HepG2 (cell line): ENCODE results near the gene RSBN1. TPM values are rescaled to one million over a fixed set of nuclear protein-coding genes. Genes with fewer than 3 reads are reported as not detected.

Source experiments
- ATAC-seq: fragments of 200-7000 bp; cut with Tn5 transposase; 3 replicates; pipeline ENCODE4 v1.9.1; 2020; ENCODE audit warnings: mild to moderate bottlenecking, moderate library complexity
- BruUV-seq: library from RNA; stranded (reverse); fragments of 400-500 nt; replicated peaks from 2 replicates; lab custom pipeline; 2021; lab: Mats Ljungman, UMichigan
- CTCF ChIA-PET: fragments of 300-600 bp; formaldehyde crosslinking; extraction: SDS; loops from one replicate; lab custom pipeline; 2021; ENCODE audit warnings: low total read pairs, inconsistent platforms, low intra/inter-chr PET ratio; lab: Yijun Ruan, JAX
- POLR2A ChIA-PET: fragments of 350-600 bp; sonication (Branson Sonifier 250); formaldehyde crosslinking; loops from one replicate; lab custom pipeline; 2020; ENCODE audit warnings: antibody characterized with exemption, inconsistent platforms; lab: Yijun Ruan, JAX
- DNase-seq: peaks from one replicate; pipeline ENCODE4 v3.0.0-alpha.2; 2015; ENCODE audit warnings: low spot score
- FAIRE-seq: peaks from 3 replicates; lab custom pipeline; 2011; peaks lifted over from hg19 to GRCh38; lab: Jason Lieb, UNC
- H2AFZ ChIP-seq: one replicate; pipeline ENCODE4 v1.6.1; 2011; ENCODE audit warnings: low read length, inconsistent platforms
- H3K27ac ChIP-seq: fragments of 300-600 bp; 3 replicates; pipeline ENCODE4 v1.8.0; 2011; ENCODE audit warnings: mixed run types, mild to moderate bottlenecking, mixed read lengths, low read length, inconsistent platforms; ENCODE audit not compliant: insufficient read depth; ENCODE audit errors: extremely low read length
- H3K27me3 ChIP-seq, 2 experiments: fragments of 200-600 bp in 1 of 2; 2 replicates in 1 of 2; 3 replicates in 1 of 2; pipeline versions ENCODE4 v1.6.0 to v1.8.0; 2011; ENCODE audit warnings: low read length in 2 of 2, mild to moderate bottlenecking in 2 of 2, moderate library complexity in 2 of 2, inconsistent platforms in 1 of 2; ENCODE audit not compliant: insufficient read depth in 2 of 2, control insufficient read depth in 1 of 2
- H3K36me3 ChIP-seq, 2 experiments: fragments of 200-600 bp in 1 of 2; replicated peaks in 1 of 2; 2 replicates in 1 of 2; 3 replicates in 1 of 2; pipeline versions ENCODE4 v1.5.1 to v1.8.0; 2011; ENCODE audit warnings: low read length in 2 of 2, inconsistent platforms in 1 of 2; ENCODE audit not compliant: insufficient read depth in 2 of 2, control insufficient read depth in 1 of 2
- H3K4me1 ChIP-seq: 2 replicates; pipeline ENCODE4 v1.5.1; 2012; ENCODE audit warnings: low read length, inconsistent platforms; ENCODE audit not compliant: insufficient read depth
- H3K4me2 ChIP-seq: 2 replicates; pipeline ENCODE4 v1.6.0; 2011; ENCODE audit warnings: low read depth, low read length, inconsistent platforms
- H3K4me3 ChIP-seq, 3 experiments: fragments of 200-600 bp in 1 of 3; sonication (generic), shearing (Covaris generic) in 1 of 3; replicated peaks in 1 of 3; 2 replicates each; pipeline ENCODE4 v1.5.1; 2011 to 2016; ENCODE audit warnings: low read length in 3 of 3, inconsistent platforms in 2 of 3, low read depth in 2 of 3, mild to moderate bottlenecking in 2 of 3, control low read depth in 1 of 3, mixed read lengths in 1 of 3; ENCODE audit not compliant: insufficient read depth in 1 of 3
- H3K79me2 ChIP-seq: one replicate; pipeline ENCODE4 v1.6.1; 2011; ENCODE audit warnings: low read length, inconsistent platforms; ENCODE audit not compliant: insufficient read depth
- H3K9ac ChIP-seq: 2 replicates; pipeline ENCODE4 v1.6.0; 2011; ENCODE audit warnings: mild to moderate bottlenecking, low read depth, low read length, inconsistent platforms; ENCODE audit not compliant: insufficient read depth
- H3K9me3 ChIP-seq: 2 replicates; pipeline ENCODE4 v1.5.1; 2012; ENCODE audit warnings: mild to moderate bottlenecking, low read length
- H4K20me1 ChIP-seq: 2 replicates; pipeline ENCODE4 v1.6.0; 2011; ENCODE audit warnings: inconsistent platforms, mild to moderate bottlenecking, low read length, moderate library complexity; ENCODE audit not compliant: insufficient read depth
- ATF5 ChIP-seq: sonication (generic); formaldehyde crosslinking; IDR thresholded peaks from 2 replicates; pipeline ENCODE4 v1.4.0; 2020; ENCODE audit warnings: mild to moderate bottlenecking, low read depth, missing genetic modification reagents
- CCAR2 ChIP-seq: fragments of 200-400 bp; formaldehyde crosslinking; optimal IDR thresholded peaks from 2 replicates; pipeline ENCODE3; 2018; ENCODE audit warnings: low read depth, mild to moderate bottlenecking, low read length, moderate library complexity
- DNMT3B ChIP-seq: conservative IDR thresholded peaks from 2 replicates; pipeline ENCODE4 v1.6.1; 2016; ENCODE audit warnings: missing biosample characterization, control low read depth
- ETV5 ChIP-seq: IDR thresholded peaks from 2 replicates; pipeline ENCODE4 v1.6.1; 2018; ENCODE audit warnings: missing biosample characterization, missing genetic modification reagents, inconsistent platforms, borderline replicate concordance
- HMGXB4 ChIP-seq, 2 experiments: sonication (generic) in 1 of 2; formaldehyde crosslinking in 1 of 2; IDR thresholded peaks; 2 replicates each; pipeline versions ENCODE4 v1.4.0 to v1.6.1; 2018 to 2020; ENCODE audit warnings: missing genetic modification reagents in 2 of 2, borderline replicate concordance in 1 of 2, low read depth in 1 of 2, mild to moderate bottlenecking in 1 of 2, missing biosample characterization in 1 of 2
- HNF1A ChIP-seq, 2 experiments: sonication (generic) in 1 of 2; formaldehyde crosslinking in 1 of 2; IDR thresholded peaks; 2 replicates each; pipeline versions ENCODE4 v1.4.0 to v1.6.1; 2016 to 2020; ENCODE audit warnings: borderline replicate concordance in 1 of 2, low read depth in 1 of 2, mild to moderate bottlenecking in 1 of 2, missing genetic modification reagents in 1 of 2
- ISX ChIP-seq: sonication (generic); formaldehyde crosslinking; conservative IDR thresholded peaks from 2 replicates; pipeline ENCODE4 v1.5.0; 2020; ENCODE audit warnings: missing genetic modification reagents
- SKI ChIP-seq: fragments of 450-650 bp; IDR thresholded peaks from one replicate; pipeline ENCODE4 v1.6.1; 2018; ENCODE audit warnings: mild to moderate bottlenecking; ENCODE audit not compliant: partially characterized antibody
- SMARCC2 ChIP-seq: fragments of 450-650 bp; IDR thresholded peaks from 2 replicates; pipeline ENCODE4 v1.6.1; 2017; ENCODE audit warnings: antibody characterized with exemption, mild to moderate bottlenecking
- SP5 ChIP-seq: IDR thresholded peaks from 2 replicates; pipeline ENCODE4 v1.6.1; 2016; ENCODE audit warnings: low read depth, borderline replicate concordance
- SRSF9 ChIP-seq: fragments of 200-400 bp; formaldehyde crosslinking; IDR thresholded peaks from 2 replicates; pipeline ENCODE4 v1.6.1; 2018; ENCODE audit warnings: borderline replicate concordance, mild to moderate bottlenecking, low read depth, low read length; ENCODE audit not compliant: insufficient read depth, poor library complexity, severe bottlenecking
- TCF12 ChIP-seq, 2 experiments: fragments of 450-650 bp in 1 of 2; sonication (generic) in 1 of 2; formaldehyde crosslinking in 1 of 2; IDR thresholded peaks; 2 replicates each; pipeline versions ENCODE4 v1.6.1 to v1.8.0; 2017 to 2022; ENCODE audit warnings: antibody characterized with exemption in 1 of 2, mild to moderate bottlenecking in 1 of 2, missing genetic modification reagents in 1 of 2, moderate library complexity in 1 of 2
- ZFYVE20 ChIP-seq: sonication (generic); formaldehyde crosslinking; IDR thresholded peaks from 2 replicates; pipeline ENCODE4 v1.8.0; 2023; ENCODE audit warnings: low read depth, mild to moderate bottlenecking, moderate library complexity, missing genetic modification reagents, borderline replicate concordance
- ZNF10 ChIP-seq: sonication (generic); formaldehyde crosslinking; IDR thresholded peaks from 2 replicates; pipeline ENCODE4 v1.4.0; 2020; ENCODE audit warnings: mild to moderate bottlenecking, low read depth, missing genetic modification reagents, borderline replicate concordance
- ZNF703 ChIP-seq: sonication (generic); formaldehyde crosslinking; IDR thresholded peaks from 2 replicates; pipeline ENCODE4 v1.5.1; 2020; ENCODE audit warnings: missing genetic modification reagents, mild to moderate bottlenecking, moderate library complexity, borderline replicate concordance
- ZNF740 ChIP-seq: sonication (generic); formaldehyde crosslinking; IDR thresholded peaks from 2 replicates; pipeline ENCODE4 v1.4.0; 2020; ENCODE audit warnings: missing genetic modification reagents
- ZNF780A ChIP-seq: sonication (generic); formaldehyde crosslinking; IDR thresholded peaks from 2 replicates; pipeline ENCODE4 v1.8.0; 2022; ENCODE audit warnings: mild to moderate bottlenecking, missing genetic modification reagents, moderate library complexity
- WGBS: methylation state at CpG from one replicate; pipeline ENCODE4 v1.1.6; 2017; ENCODE audit warnings: low lambda C conversion rate; 5-methylcytosine and 5-hydroxymethylcytosine counted together
- in situ Hi-C: cut with HindIII; loops from 2 replicates; pipeline ENCODE4 v1.10.0; 2017; ENCODE audit warnings: low pct_unique_long_range_greater_than_20kb; ENCODE audit not compliant: extremely low pct_ligation_motif_present
- intact Hi-C: fragments of 100-400 bp; cut with micrococcal nuclease; formaldehyde crosslinking; loops from one replicate; pipeline ENCODE4 v1.10.0; 2022; ENCODE audit not compliant: unreplicated experiment
- polyA plus RNA-seq, 8 experiments: library from polyadenylated mRNA; depleted of rRNA in 3 of 8; stranded (reverse) in 7 of 8; unstranded in 1 of 8; fragments of >200 nt; fragmentation: Illumina TruSeq in 4 of 8; extraction: Trizol in 4 of 8; gene quantifications; 2 replicates each; pipeline versions ENCODE4 v1.2.1 to v1.2.3, GENCODE V29; 2011 to 2016; ENCODE audit warnings: low read depth in 4 of 8, missing spikeins in 1 of 8, mixed read lengths in 1 of 8; ENCODE audit not compliant: insufficient read depth in 1 of 8
- total RNA-seq, 5 experiments: library from RNA; depleted of rRNA; stranded (reverse); fragments of >200 nt; fragmentation: Illumina TruSeq; extraction: Trizol; gene quantifications; 2 replicates each; pipeline ENCODE4 v1.2.3, GENCODE V29; 2016; ENCODE audit warnings: low read depth in 1 of 5

RSBN1 gene
- total and polyA plus RNA-seq, 2 of the 13 experiments (the other 11 are each of a cell fraction or from before 2014, with no cell fraction given), result 8.3 to 10.4 TPM

- H2AFZ ChIP-seq, result no peak overlapping the region
- WGBS, result 100% methylated on average over 1 of the region's 1 CpG
- CTCF ChIA-PET, result no interaction called here
- POLR2A ChIA-PET, result interaction anchor here (0.6 kb wide), 1 partner anchor 8 kb away, joined by 3 read pairs; no protein-coding TSS in a partner anchor
- no peak overlapping the region for H3K4me3 ChIP-seq
- BruUV-seq, result no TSS peak
- ATAC-seq, result no peak
- intact Hi-C loops (no loop called here), in situ Hi-C loops (no loop called here)
- no peaks in the 10 kb centered on the region for H3K27me3 ChIP-seq
- no peak overlapping the region for H3K4me2 ChIP-seq
- H3K36me3 ChIP-seq, result peaks cover 11 to 59% of the 10 kb centered on the region in 2 experiments
- H3K79me2 ChIP-seq, result peaks cover 2% of the 10 kb centered on the region
- H3K9ac ChIP-seq, result no peak overlapping the region
- FAIRE-seq, result no peak
- no peak overlapping the region for H3K27ac ChIP-seq
- no peaks in the 10 kb centered on the region for H3K9me3 ChIP-seq
- H3K4me1 ChIP-seq, result no peaks in the 10 kb centered on the region
- H4K20me1 ChIP-seq, result no peaks in the 10 kb centered on the region; the same call in 1 of the 2 replicates
- no peak for DNase-seq
- no peak for TF ChIP-seq HMGXB4 (CRISPR knock-in tag; IDR thresholded peaks at IDR 0.05; ENCODE audit: borderline replicate concordance in 1 of 2, low read depth in 1 of 2)
- no peak for TF ChIP-seq SMARCC2
- no peak for TF ChIP-seq ZFYVE20 (CRISPR knock-in tag)
- TF ChIP-seq ZNF10, result no peak
- TF ChIP-seq SKI, result no peak
- TF ChIP-seq SP5, result no peak
- no peak for TF ChIP-seq SRSF9
- no peak for TF ChIP-seq HNF1A (IDR thresholded peaks at IDR 0.05; ENCODE audit: low read depth)
- no peak for TF ChIP-seq HNF1A (CRISPR knock-in tag; IDR thresholded peaks at IDR 0.05; ENCODE audit: borderline replicate concordance)
- no peak for TF ChIP-seq ISX
- no peak for TF ChIP-seq CCAR2
- TF ChIP-seq DNMT3B, result no peak
- TF ChIP-seq ZNF740 (CRISPR knock-in tag), result no peak
- TF ChIP-seq ATF5, result no peak
- no peak for TF ChIP-seq ZNF780A (CRISPR knock-in tag)
- no peak for TF ChIP-seq ETV5 (CRISPR knock-in tag)
- no peak for TF ChIP-seq ZNF703 (CRISPR knock-in tag)
- TF ChIP-seq TCF12 (IDR thresholded peaks at IDR 0.05), result no peak
- no peak for TF ChIP-seq TCF12 (CRISPR knock-in tag; IDR thresholded peaks at IDR 0.05)
These were observed 42.2 kb downstream of the RSBN1 start for GRCh38 chr1:113770031-113770430.
